GM19043 (cell line): Measurements from ENCODE around the gene MSI2.

Experiments used
- ATAC-seq: cut with Tn5 transposase; IDR thresholded peaks from one replicate; pipeline ENCODE4 v1.9.1; 2021; ENCODE audit warnings: low read depth; ENCODE audit not compliant: unreplicated experiment

Gene MSI2

GRCh38 chr17:57559634-57560318 is 303.5 kb downstream of the MSI2 start:
- ATAC-seq: no peak

- ATAC-seq: no peak
Measured at GRCh38 chr17:57560319-57560705, 304.0 kb downstream of the MSI2 start.

- ATAC-seq: no peak
Measured at GRCh38 chr17:57561072-57561861, 304.9 kb downstream of the MSI2 start.

GRCh38 chr17:57562184-57562698 is 305.9 kb downstream of the MSI2 start:
- no peak for ATAC-seq

- no peak for ATAC-seq
Measured at GRCh38 chr17:57563958-57564357, 307.6 kb downstream of the MSI2 start.

GRCh38 chr17:57565176-57565575 is 308.9 kb downstream of the MSI2 start:
- no peak for ATAC-seq

- no peak for ATAC-seq
Measured at GRCh38 chr17:57566721-57567120, 310.4 kb downstream of the MSI2 start.

- ATAC-seq: no peak
Measured at GRCh38 chr17:57567251-57567650, 310.9 kb downstream of the MSI2 start.

- ATAC-seq: no peak
Measured at GRCh38 chr17:57568340-57568739, 312.0 kb downstream of the MSI2 start.

GRCh38 chr17:57569021-57569420 is 312.7 kb downstream of the MSI2 start:
- ATAC-seq: no peak

GRCh38 chr17:57569853-57570252 is 313.5 kb downstream of the MSI2 start:
- ATAC-seq: no peak

- ATAC-seq: no peak
Measured at GRCh38 chr17:57570724-57571344, 314.5 kb downstream of the MSI2 start.

GRCh38 chr17:57572062-57572461 is 315.7 kb downstream of the MSI2 start:
- ATAC-seq: no peak

- no peak for ATAC-seq
Measured at GRCh38 chr17:57572600-57572999, 316.3 kb downstream of the MSI2 start.

- no peak for ATAC-seq
Measured at GRCh38 chr17:57574040-57574513, 317.8 kb downstream of the MSI2 start.

- ATAC-seq: no peak
Measured at GRCh38 chr17:57576744-57577143, 320.4 kb downstream of the MSI2 start.

GRCh38 chr17:57577751-57578607 is 321.7 kb downstream of the MSI2 start:
- no peak for ATAC-seq

- ATAC-seq: no peak
Measured at GRCh38 chr17:57578608-57579225, 322.4 kb downstream of the MSI2 start.

GRCh38 chr17:57579245-57579644 is 322.9 kb downstream of the MSI2 start:
- no peak for ATAC-seq
